NCI-H2029 (cell line): ENCODE data around the gene PLA2G3.
A peak's percentile ranks its signal among the peaks of the same experiment; 100 is the strongest.
"Not testable (repeated sequence)": the region's sequence is repeated elsewhere in the genome, so short reads cannot be mapped to it uniquely, and the experiment has no call there.

Experiments
- DNase-seq: peaks from one replicate; lab custom pipeline; 2025; lab: John Stamatoyannopoulos, UW

Gene PLA2G3

GRCh38 chr22:31139866-31140716 lies at the start of gene PLA2G3:
TSS of gene PLA2G3 (minus strand) at chr22:31140508. CDS start at chr22:31140354, 154 bp downstream.
- peak; percentile 76 for DNase-seq

- no peak for DNase-seq
Measured at GRCh38 chr22:31187627-31188026, 47.3 kb upstream of the PLA2G3 start.

- no peak for DNase-seq
Measured at GRCh38 chr22:31185056-31185455, 44.7 kb upstream of the PLA2G3 start.

GRCh38 chr22:31184015-31184414 lies 43.7 kb upstream of the PLA2G3 start:
- no peak for DNase-seq

- DNase-seq, result peak; percentile 69
Measured at GRCh38 chr22:31179345-31179744, 39.0 kb upstream of the PLA2G3 start.

- DNase-seq, result no peak
Measured at GRCh38 chr22:31178859-31179258, 38.6 kb upstream of the PLA2G3 start.

- no peak for DNase-seq
Measured at GRCh38 chr22:31177420-31178162, 37.3 kb upstream of the PLA2G3 start.

GRCh38 chr22:31176923-31177322 lies 36.6 kb upstream of the PLA2G3 start:
- no peak for DNase-seq

GRCh38 chr22:31173386-31174145 lies 33.3 kb upstream of the PLA2G3 start:
- DNase-seq, result no peak

- not testable (repeated sequence) for DNase-seq
Measured at GRCh38 chr22:31171734-31172133, 31.4 kb upstream of the PLA2G3 start.

- DNase-seq, result no peak
Measured at GRCh38 chr22:31170971-31171370, 30.7 kb upstream of the PLA2G3 start.

- no peak for DNase-seq
Measured at GRCh38 chr22:31162015-31162765, 21.9 kb upstream of the PLA2G3 start.

- DNase-seq, result no peak
Measured at GRCh38 chr22:31161386-31161785, 21.1 kb upstream of the PLA2G3 start.

GRCh38 chr22:31160328-31160978 lies 20.1 kb upstream of the PLA2G3 start:
- no peak for DNase-seq

- no peak for DNase-seq
Measured at GRCh38 chr22:31155422-31155821, 15.1 kb upstream of the PLA2G3 start.

GRCh38 chr22:31154975-31155374 lies 14.7 kb upstream of the PLA2G3 start:
- DNase-seq, result no peak

- DNase-seq, result no peak
Measured at GRCh38 chr22:31153357-31153756, 13.0 kb upstream of the PLA2G3 start.

- DNase-seq, result no peak
Measured at GRCh38 chr22:31151872-31152271, 11.6 kb upstream of the PLA2G3 start.

- no peak for DNase-seq
Measured at GRCh38 chr22:31150615-31151014, 10.3 kb upstream of the PLA2G3 start.

GRCh38 chr22:31148953-31149627 lies 8.8 kb upstream of the PLA2G3 start:
- peak; percentile 23 for DNase-seq

- DNase-seq, result no peak
Measured at GRCh38 chr22:31148488-31148887, 8.2 kb upstream of the PLA2G3 start.
